ENCODE measurements around the gene VEGFC.

Gene VEGFC

GRCh38 chr4:176734461-176734860 lies 58.3 kb downstream of the VEGFC start:
- Mint-ChIP-seq H3K36me3 (ENCODE audit: low read depth) (no peaks in the 10 kb centered on the region), H3K4me1 (ENCODE audit: low read depth) (no peaks in the 10 kb centered on the region), H3K4me3 (no peak overlapping the region), H3K27ac (no peak overlapping the region), H3K9me3 (no peaks in the 10 kb centered on the region), H3K27me3 (ENCODE audit: low read depth) (no peaks in the 10 kb centered on the region)
- no peak for DNase-seq (ENCODE audit: low spot score)

- no peak overlapping the region for H3K27ac Mint-ChIP-seq
- H3K36me3 Mint-ChIP-seq (ENCODE audit: low read depth), result no peaks in the 10 kb centered on the region
- no peaks in the 10 kb centered on the region for H3K27me3 Mint-ChIP-seq (ENCODE audit: low read depth)
- DNase-seq (ENCODE audit: low spot score), result no peak
- no peak overlapping the region for H3K4me3 Mint-ChIP-seq
- H3K9me3 Mint-ChIP-seq, result no peaks in the 10 kb centered on the region
- H3K4me1 Mint-ChIP-seq (ENCODE audit: low read depth), result no peaks in the 10 kb centered on the region
Observed at GRCh38 chr4:176729489-176729888, 63.2 kb downstream of the VEGFC start.

- Mint-ChIP-seq H3K27me3 (ENCODE audit: low read depth) (no peaks in the 10 kb centered on the region), H3K9me3 (no peaks in the 10 kb centered on the region), H3K4me3 (no peak overlapping the region), H3K27ac (no peak overlapping the region), H3K4me1 (ENCODE audit: low read depth) (no peaks in the 10 kb centered on the region), H3K36me3 (ENCODE audit: low read depth) (no peaks in the 10 kb centered on the region)
- DNase-seq (ENCODE audit: low spot score), result no peak
Observed at GRCh38 chr4:176726803-176727202, 65.9 kb downstream of the VEGFC start.

GRCh38 chr4:176721459-176721858 lies 71.3 kb downstream of the VEGFC start:
- Mint-ChIP-seq H3K9me3 (no peaks in the 10 kb centered on the region), H3K27ac (no peak overlapping the region), H3K4me1 (ENCODE audit: low read depth) (no peaks in the 10 kb centered on the region), H3K36me3 (ENCODE audit: low read depth) (no peaks in the 10 kb centered on the region), H3K4me3 (no peak overlapping the region), H3K27me3 (ENCODE audit: low read depth) (no peaks in the 10 kb centered on the region)
- no peak for DNase-seq (ENCODE audit: low spot score)

GRCh38 chr4:176718881-176719280 lies 73.8 kb downstream of the VEGFC start:
- Mint-ChIP-seq H3K4me3 (no peak overlapping the region), H3K36me3 (ENCODE audit: low read depth) (no peaks in the 10 kb centered on the region), H3K9me3 (no peaks in the 10 kb centered on the region), H3K27ac (no peak overlapping the region), H3K4me1 (ENCODE audit: low read depth) (no peaks in the 10 kb centered on the region), H3K27me3 (ENCODE audit: low read depth) (no peaks in the 10 kb centered on the region)
- no peak for DNase-seq (ENCODE audit: low spot score)

- H3K4me3 Mint-ChIP-seq, result no peak overlapping the region
- no peaks in the 10 kb centered on the region for H3K9me3 Mint-ChIP-seq
- H3K4me1 Mint-ChIP-seq (ENCODE audit: low read depth), result no peaks in the 10 kb centered on the region
- no peaks in the 10 kb centered on the region for H3K27me3 Mint-ChIP-seq (ENCODE audit: low read depth)
- no peaks in the 10 kb centered on the region for H3K36me3 Mint-ChIP-seq (ENCODE audit: low read depth)
- H3K27ac Mint-ChIP-seq, result no peak overlapping the region
- no peak for DNase-seq (ENCODE audit: low spot score)
Observed at GRCh38 chr4:176717237-176717636, 75.5 kb downstream of the VEGFC start.

GRCh38 chr4:176709417-176709816 lies 83.3 kb downstream of the VEGFC start:
- Mint-ChIP-seq H3K9me3 (no peaks in the 10 kb centered on the region), H3K36me3 (ENCODE audit: low read depth) (no peaks in the 10 kb centered on the region), H3K27me3 (ENCODE audit: low read depth) (no peaks in the 10 kb centered on the region), H3K27ac (no peak overlapping the region), H3K4me1 (ENCODE audit: low read depth) (no peaks in the 10 kb centered on the region), H3K4me3 (no peak overlapping the region)
- DNase-seq (ENCODE audit: low spot score), result no peak

- no peak overlapping the region for H3K27ac Mint-ChIP-seq
- no peaks in the 10 kb centered on the region for H3K36me3 Mint-ChIP-seq (ENCODE audit: low read depth)
- H3K4me1 Mint-ChIP-seq (ENCODE audit: low read depth), result no peaks in the 10 kb centered on the region
- no peaks in the 10 kb centered on the region for H3K27me3 Mint-ChIP-seq (ENCODE audit: low read depth)
- DNase-seq (ENCODE audit: low spot score), result no peak
- no peaks in the 10 kb centered on the region for H3K9me3 Mint-ChIP-seq
- H3K4me3 Mint-ChIP-seq, result no peak overlapping the region
Observed at GRCh38 chr4:176708771-176709311, 83.9 kb downstream of the VEGFC start.

- no peaks in the 10 kb centered on the region for H3K9me3 Mint-ChIP-seq
- H3K4me3 Mint-ChIP-seq, result no peak overlapping the region
- no peak overlapping the region for H3K27ac Mint-ChIP-seq
- no peaks in the 10 kb centered on the region for H3K4me1 Mint-ChIP-seq (ENCODE audit: low read depth)
- no peaks in the 10 kb centered on the region for H3K27me3 Mint-ChIP-seq (ENCODE audit: low read depth)
- DNase-seq (ENCODE audit: low spot score), result no peak
- H3K36me3 Mint-ChIP-seq (ENCODE audit: low read depth), result no peaks in the 10 kb centered on the region
Observed at GRCh38 chr4:176690716-176691115, 102.0 kb downstream of the VEGFC start.

- no peaks in the 10 kb centered on the region for H3K9me3 Mint-ChIP-seq
- no peak for DNase-seq (ENCODE audit: low spot score)
- H3K4me3 Mint-ChIP-seq, result no peak overlapping the region
- H3K27me3 Mint-ChIP-seq (ENCODE audit: low read depth), result no peaks in the 10 kb centered on the region
- no peak overlapping the region for H3K27ac Mint-ChIP-seq
- H3K4me1 Mint-ChIP-seq (ENCODE audit: low read depth), result no peaks in the 10 kb centered on the region
- H3K36me3 Mint-ChIP-seq (ENCODE audit: low read depth), result no peaks in the 10 kb centered on the region
Observed at GRCh38 chr4:176680668-176681180, 112.0 kb downstream of the VEGFC start.

GRCh38 chr4:176676901-176677300 lies 115.8 kb downstream of the VEGFC start:
- no peak for DNase-seq (ENCODE audit: low spot score)
- H3K4me1 Mint-ChIP-seq (ENCODE audit: low read depth), result no peaks in the 10 kb centered on the region
- H3K27me3 Mint-ChIP-seq (ENCODE audit: low read depth), result no peaks in the 10 kb centered on the region
- no peak overlapping the region for H3K4me3 Mint-ChIP-seq
- no peaks in the 10 kb centered on the region for H3K9me3 Mint-ChIP-seq
- no peaks in the 10 kb centered on the region for H3K36me3 Mint-ChIP-seq (ENCODE audit: low read depth)
- no peak overlapping the region for H3K27ac Mint-ChIP-seq

- no peak overlapping the region for H3K27ac Mint-ChIP-seq
- no peaks in the 10 kb centered on the region for H3K36me3 Mint-ChIP-seq (ENCODE audit: low read depth)
- no peaks in the 10 kb centered on the region for H3K27me3 Mint-ChIP-seq (ENCODE audit: low read depth)
- no peaks in the 10 kb centered on the region for H3K4me1 Mint-ChIP-seq (ENCODE audit: low read depth)
- H3K4me3 Mint-ChIP-seq, result no peak overlapping the region
- no peak for DNase-seq (ENCODE audit: low spot score)
- no peaks in the 10 kb centered on the region for H3K9me3 Mint-ChIP-seq
Observed at GRCh38 chr4:176675810-176676209, 116.9 kb downstream of the VEGFC start.

GRCh38 chr4:176671532-176671931 lies 121.2 kb downstream of the VEGFC start:
- no peak for DNase-seq (ENCODE audit: low spot score)
- H3K9me3 Mint-ChIP-seq, result no peaks in the 10 kb centered on the region
- no peaks in the 10 kb centered on the region for H3K27me3 Mint-ChIP-seq (ENCODE audit: low read depth)
- H3K4me1 Mint-ChIP-seq (ENCODE audit: low read depth), result no peaks in the 10 kb centered on the region
- H3K27ac Mint-ChIP-seq, result no peak overlapping the region
- H3K36me3 Mint-ChIP-seq (ENCODE audit: low read depth), result no peaks in the 10 kb centered on the region
- H3K4me3 Mint-ChIP-seq, result no peak overlapping the region

GRCh38 chr4:176668324-176668723 lies 124.4 kb downstream of the VEGFC start:
- no peak for DNase-seq (ENCODE audit: low spot score)
- H3K4me1 Mint-ChIP-seq (ENCODE audit: low read depth), result no peaks in the 10 kb centered on the region
- H3K4me3 Mint-ChIP-seq, result no peak overlapping the region
- no peaks in the 10 kb centered on the region for H3K9me3 Mint-ChIP-seq
- no peaks in the 10 kb centered on the region for H3K27me3 Mint-ChIP-seq (ENCODE audit: low read depth)
- H3K27ac Mint-ChIP-seq, result no peak overlapping the region
- no peaks in the 10 kb centered on the region for H3K36me3 Mint-ChIP-seq (ENCODE audit: low read depth)

- H3K4me1 Mint-ChIP-seq (ENCODE audit: low read depth), result no peaks in the 10 kb centered on the region
- no peak for DNase-seq (ENCODE audit: low spot score)
- no peak overlapping the region for H3K4me3 Mint-ChIP-seq
- no peak overlapping the region for H3K27ac Mint-ChIP-seq
- H3K36me3 Mint-ChIP-seq (ENCODE audit: low read depth), result no peaks in the 10 kb centered on the region
- no peaks in the 10 kb centered on the region for H3K9me3 Mint-ChIP-seq
- H3K27me3 Mint-ChIP-seq (ENCODE audit: low read depth), result no peaks in the 10 kb centered on the region
Observed at GRCh38 chr4:176664964-176665363, 127.8 kb downstream of the VEGFC start.

All from T-helper 2 cell treated with Interferon-gamma antibody and Interleukin-4, amounts not matched to agents 5 μg/mL and 100 μg/mL, for 36 hours (primary cell).